Thyroid gland (tissue), 4 donors: ENCODE data around the gene SLC16A2.

Source experiments
- CTCF ChIP-seq, 6 experiments: fragments of 200-600 bp in 3 of 6; fragments of 450-650 bp in 3 of 6; sonication (generic) in 3 of 6; IDR thresholded peaks; one replicate each; pipeline ENCODE4 v1.5.1; 2016 to 2019; ENCODE audit warnings: antibody characterized with exemption in 6 of 6, mild to moderate bottlenecking in 2 of 6, inconsistent platforms in 1 of 6, moderate library complexity in 1 of 6
- POLR2A ChIP-seq, 2 donors: fragments of 450-650 bp; IDR thresholded peaks; one replicate each; pipeline ENCODE4 v1.6.1; 2017; ENCODE audit warnings: antibody characterized with exemption in 2 of 2, mild to moderate bottlenecking in 2 of 2, moderate library complexity in 1 of 2

GRCh38 chrX:74493806-74494205, 72.5 kb downstream of the SLC16A2 start:
- TF ChIP-seq CTCF (IDR thresholded peaks at IDR 0.05) = no peak
- TF ChIP-seq POLR2A (IDR thresholded peaks at IDR 0.05) = no peak
